CD4-positive, alpha-beta T cell treated with Interleukin-2 at 100 ng/mL for 4 hours (primary cell): Measurements from ENCODE around the gene LDAH.

Experiments used
- DNase-seq: peaks from one replicate; pipeline ENCODE4 v3.0.0-alpha.2; 2020; ENCODE audit warnings: low spot score

LDAH gene

DNA sequence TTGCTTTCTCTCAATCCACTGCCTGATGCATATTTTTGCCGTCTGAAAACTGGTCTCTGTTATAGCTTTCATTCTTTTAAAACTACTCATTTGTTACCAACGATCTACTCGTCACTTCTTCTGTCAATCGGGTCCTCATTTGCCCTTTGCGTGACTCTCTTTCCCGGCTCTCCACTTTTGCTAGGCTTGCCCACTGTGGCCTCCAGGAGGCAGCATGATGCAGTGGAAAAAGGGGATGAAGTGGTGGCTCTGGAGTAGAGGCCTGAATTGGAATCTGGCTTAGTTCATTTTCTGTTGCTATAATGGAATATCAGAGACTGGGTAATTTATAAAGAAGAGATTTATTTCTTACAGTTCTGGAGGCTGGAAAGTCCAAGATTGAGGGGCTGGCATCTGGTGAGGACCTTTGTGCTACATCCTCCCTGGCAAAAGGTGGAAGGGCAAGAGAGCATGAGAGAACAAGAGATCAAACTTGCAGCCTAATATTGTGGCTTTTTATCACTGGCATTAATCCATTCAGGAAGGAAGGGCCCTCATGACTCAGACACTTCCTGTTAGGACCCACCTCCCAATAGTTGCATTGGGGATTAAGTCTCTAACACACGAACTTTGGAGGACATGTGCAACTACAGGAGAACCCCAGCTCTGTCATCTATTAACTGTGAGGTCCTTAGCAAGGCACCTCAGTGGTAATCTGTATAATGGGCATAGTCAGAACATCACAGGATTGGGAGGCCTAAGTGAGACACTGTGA is 140.6 kb downstream of the LDAH start:
- no peak for DNase-seq

GRCh38 chr2:20680744-20681375 is 142.0 kb downstream of the LDAH start:
- DNase-seq = no peak

GRCh38 chr2:20678780-20679179 is 144.1 kb downstream of the LDAH start:
- DNase-seq = no peak

GRCh38 chr2:20678086-20678395 is 144.9 kb downstream of the LDAH start:
- DNase-seq = no peak

DNA sequence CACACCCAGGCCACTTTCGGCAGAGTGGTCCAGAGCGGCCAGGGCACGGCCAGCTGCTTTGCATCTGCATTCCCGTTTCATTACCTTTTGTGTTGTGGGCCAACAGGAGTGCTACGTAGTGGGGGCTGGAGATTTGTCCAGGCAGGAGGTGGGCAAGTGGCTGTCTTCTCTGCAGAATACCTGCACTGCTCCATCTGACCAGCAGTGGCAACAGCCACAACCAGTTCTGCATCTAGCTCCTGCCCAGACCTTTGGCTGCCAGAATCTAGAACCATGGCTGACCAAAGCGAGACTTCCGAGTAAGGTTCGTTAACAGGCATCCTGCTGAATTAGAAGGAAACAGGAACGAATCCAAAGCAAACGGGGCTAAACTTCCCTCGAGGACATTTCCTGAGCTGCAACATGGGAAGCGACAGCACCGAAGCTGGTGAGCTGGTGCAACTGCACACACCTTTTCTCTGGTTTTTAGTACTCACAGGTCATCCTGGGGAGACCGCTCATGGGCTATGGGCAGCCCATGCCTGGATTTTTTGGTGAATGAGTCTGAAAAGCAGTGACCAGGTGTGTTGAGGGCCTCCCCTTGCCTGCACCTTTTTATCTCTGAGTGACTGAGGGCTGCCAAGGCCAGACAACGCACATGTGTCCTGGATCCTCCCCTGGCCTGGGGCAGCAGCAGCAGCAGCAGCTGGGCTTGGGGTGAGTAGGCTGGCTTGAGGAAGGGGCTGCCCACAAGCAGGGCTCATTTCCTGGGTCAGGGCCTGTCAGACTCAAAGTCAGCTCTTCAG is 145.4 kb downstream of the LDAH start:
- DNase-seq = no peak

DNA sequence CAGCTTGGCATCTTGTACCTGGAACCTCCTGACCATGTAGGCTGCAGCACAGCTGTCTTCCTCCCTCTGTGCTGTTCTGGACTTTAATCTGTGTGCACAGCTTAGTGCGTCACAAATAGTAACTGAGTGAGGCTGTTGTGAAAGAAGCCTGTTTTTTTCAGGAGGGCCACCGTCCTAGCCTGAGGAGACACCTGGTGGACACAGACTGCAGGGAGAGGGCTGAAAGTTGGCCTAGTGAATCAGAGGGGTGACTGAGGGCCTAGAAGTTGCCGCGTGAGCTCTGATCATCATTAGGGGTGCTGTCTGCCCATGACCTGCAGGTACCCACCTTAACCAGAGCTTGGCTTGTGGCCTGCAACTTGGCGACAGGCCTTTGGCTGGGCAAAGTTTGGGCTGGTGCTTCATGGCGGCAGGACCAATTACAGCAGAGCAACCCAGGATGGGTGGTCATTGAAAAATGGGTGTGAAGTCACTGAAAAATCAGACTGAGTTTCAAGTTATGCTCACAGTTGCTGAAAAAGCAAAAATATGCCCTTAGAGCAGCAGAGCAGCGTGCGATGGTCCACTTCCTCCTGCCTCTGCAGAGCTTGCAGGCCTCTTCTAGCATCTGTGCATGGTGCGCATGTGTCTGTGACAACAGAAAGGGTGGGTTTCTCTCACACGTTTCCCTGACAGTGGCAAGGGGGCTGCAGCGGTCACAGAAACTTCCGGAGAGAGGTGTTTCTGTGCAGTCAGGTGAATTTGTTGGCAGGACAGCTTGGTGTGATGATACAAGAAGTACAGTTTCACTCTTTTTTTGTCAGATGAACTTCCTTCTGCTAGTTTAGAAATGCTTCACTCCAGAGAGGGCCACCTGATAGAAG is 146.3 kb downstream of the LDAH start:
- DNase-seq = no peak

DNA sequence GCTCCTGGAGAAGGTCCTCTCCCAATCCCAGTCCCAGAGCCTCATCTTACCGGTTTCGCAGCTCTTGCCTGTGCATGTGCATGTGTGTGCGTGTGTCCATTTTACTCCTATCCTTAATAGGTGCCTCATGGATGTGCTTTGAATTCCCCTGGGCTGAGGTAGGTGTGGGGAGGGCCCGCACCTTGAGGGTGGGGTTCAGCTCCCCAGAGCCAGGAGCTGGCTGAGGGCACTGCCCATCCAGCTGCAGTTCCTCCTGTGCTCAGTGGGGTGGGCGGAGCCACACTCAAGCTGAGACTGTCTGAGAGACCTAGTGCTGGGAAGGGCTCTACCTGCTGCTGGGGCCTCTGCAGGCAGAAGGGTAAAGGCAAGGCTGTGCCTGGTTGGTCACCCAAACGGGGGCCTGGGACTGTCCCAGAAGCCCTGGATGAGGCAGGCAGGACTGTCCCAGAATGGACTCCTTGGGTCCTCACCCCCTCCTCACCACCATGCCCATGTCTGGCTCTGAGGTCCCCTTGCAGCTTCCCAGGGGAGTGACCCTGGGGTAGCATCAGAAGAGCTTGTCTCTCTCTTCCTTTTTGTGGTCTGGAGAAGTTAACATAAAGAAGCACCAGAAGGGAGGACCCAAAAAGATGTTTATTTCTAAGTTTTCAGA is 147.1 kb downstream of the LDAH start:
- no peak for DNase-seq

DNA sequence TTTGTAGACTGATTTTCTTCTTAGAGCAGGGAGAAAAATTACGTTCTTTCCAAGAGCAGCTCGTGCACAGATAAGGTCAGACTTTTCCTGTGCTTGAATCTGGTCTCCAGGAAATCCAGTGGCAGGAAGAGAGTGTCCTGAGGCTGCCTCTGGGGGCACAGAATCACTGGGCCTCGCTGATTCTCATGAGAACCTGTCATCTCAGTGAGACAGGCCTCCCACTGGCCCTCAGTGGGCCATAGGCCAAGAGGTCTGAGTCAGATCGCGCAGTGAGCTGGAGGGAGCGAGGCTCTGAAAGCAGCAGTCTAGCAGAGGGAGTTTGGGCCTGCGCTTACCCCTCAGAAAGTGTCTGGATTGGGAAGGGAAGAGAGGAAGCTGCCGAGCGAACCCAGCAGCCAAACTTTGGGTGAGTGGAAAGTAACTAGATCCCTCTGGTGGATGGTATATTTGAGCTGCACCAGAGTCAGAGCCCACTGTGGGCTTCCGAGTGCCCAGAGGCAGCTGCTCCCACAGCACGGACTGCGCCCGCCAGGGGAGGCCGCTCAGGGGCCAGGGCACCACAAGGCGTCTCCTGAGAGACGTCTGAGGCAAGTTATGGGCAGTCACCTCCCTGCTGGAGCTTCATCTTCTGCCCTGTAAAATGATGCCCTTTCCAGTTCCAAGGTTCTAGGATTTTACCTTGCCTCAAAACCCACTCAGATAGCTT is 147.8 kb downstream of the LDAH start:
- no peak for DNase-seq

DNA sequence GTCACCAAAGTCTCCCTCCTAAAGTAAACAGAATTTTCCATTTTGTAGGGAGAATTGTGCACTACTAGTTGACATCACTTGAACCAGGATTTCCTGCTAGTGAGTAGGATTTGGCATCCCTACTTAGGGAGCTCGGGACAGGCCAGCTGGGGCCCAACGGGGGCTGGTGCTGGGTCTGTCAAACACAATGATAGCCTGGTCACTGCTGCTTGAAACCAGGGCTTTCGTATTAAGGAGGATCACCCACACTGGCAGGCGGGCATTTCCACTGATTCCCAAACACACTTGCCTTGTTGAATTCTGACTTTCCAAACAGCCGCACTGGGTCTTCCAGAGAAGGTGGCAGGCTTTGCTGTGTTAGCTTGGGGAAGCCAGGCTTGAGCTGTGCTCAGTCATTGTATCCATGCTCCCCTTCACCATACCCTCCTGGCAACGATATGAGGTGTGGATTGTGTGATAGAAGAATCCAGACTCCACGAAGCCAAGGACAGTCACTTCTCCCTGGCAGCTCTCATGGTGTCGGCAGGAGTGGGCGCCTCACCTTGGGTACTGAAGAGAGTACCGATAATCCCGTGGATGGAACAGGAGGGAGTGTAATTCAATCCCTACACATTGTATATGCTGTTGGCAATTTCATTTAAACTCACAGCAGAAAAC is 148.5 kb downstream of the LDAH start:
- no peak for DNase-seq

DNA sequence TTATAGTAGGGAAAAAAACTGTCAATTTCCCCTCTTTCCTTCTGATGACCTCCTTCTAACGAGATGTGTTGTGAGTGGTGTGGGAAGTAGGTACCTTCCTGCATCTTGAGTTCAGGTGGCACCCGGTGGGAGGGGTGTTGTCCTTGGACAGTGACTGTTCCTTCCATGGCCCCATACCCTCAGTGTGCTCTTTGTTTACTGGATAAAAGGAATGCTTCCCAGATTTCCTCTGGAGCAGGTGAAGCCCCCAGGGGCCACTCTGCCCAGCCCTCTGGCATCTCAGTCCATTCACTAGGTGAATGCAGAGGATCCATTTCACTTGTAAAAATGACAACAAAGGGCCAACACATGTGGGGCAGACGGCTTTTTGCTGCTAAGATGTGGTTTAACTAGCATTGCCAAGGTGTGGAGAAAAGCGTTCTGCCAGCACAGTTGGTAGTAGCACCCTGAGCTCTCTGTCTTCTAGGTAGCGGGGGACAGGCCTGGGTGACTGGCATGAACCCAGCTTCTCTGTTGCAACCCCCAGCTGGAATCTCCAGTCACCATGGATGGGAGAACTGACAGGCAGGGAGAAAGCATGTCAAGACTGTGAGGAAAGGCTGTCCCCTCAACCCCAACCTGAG is 149.1 kb downstream of the LDAH start:
- DNase-seq = no peak

DNA sequence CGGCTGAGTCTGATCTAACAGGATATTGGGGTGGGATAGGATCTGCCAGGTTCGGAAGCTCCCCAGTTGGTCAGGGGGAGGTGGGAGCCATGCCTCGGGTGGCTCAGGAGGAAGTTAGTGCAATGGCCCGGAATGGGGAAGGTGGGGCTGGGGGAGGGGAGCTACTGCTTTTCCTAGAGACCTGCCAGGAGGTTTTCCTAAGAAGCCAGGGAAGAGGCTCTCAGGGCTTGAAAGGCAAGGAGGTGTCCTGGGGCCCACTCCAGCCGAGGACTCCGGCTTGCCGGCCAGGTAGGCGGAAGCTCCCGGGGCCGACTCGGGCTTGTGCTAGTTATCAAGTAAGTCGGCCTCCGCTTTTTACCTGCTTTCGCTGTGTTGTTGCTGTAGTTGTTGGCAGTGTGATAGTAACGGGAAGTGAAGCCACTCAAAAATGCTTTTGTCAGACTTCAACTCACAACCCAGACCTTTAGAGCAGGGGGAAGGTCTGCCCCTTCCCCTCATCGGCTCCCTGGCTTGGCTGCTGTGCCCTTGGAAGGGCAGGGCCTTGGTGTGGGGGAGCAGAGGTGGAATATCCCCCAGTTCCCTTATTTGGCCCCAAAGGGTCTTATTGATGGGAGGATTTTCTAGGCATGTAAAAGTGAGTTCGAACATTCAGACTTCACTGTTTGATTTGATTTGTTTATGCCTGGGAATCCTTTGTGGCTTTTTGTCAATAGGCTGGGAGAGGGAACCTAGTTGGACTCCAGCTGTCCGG is 150.5 kb downstream of the LDAH start:
- DNase-seq = no peak

DNA sequence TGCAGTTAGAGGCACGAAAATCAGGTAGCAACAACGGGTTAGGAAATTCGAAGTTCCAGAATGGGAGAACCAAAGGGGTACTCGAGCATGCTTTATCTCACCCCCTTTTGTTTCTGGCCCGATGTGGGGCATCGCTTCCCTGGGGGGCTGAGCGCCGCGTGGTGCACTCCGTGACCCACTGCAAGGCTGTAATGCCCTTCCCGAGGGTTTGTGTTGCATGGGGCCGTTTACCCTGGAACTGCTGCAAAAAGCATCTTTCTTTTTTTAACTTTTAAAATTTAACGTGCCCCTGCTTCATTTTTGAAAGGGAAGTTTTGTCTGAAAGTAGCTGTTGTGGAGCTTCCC is 151.2 kb downstream of the LDAH start:
- no peak for DNase-seq

DNA sequence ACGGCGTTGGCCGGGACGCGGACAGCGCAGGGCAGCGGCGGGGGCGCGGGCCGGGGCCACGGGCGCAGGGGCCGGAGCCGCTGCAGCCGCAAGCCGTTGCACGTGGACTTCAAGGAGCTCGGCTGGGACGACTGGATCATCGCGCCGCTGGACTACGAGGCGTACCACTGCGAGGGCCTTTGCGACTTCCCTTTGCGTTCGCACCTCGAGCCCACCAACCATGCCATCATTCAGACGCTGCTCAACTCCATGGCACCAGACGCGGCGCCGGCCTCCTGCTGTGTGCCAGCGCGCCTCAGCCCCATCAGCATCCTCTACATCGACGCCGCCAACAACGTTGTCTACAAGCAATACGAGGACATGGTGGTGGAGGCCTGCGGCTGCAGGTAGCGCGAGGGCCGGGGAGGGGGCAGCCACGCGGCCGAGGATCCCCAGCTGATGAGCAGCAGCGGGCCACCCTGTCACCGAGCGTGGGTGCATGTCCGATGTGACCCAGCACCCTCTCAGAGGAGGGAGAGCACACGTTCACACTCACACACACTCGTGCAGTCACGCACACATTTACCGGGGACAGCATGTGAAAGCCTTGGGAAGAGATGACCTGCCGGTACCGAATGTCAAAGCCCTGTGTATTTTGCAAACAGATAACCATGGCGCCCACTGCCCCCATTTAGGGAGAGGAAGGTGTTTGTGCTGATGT is 151.7 kb downstream of the LDAH start:
- DNase-seq = no peak

DNA sequence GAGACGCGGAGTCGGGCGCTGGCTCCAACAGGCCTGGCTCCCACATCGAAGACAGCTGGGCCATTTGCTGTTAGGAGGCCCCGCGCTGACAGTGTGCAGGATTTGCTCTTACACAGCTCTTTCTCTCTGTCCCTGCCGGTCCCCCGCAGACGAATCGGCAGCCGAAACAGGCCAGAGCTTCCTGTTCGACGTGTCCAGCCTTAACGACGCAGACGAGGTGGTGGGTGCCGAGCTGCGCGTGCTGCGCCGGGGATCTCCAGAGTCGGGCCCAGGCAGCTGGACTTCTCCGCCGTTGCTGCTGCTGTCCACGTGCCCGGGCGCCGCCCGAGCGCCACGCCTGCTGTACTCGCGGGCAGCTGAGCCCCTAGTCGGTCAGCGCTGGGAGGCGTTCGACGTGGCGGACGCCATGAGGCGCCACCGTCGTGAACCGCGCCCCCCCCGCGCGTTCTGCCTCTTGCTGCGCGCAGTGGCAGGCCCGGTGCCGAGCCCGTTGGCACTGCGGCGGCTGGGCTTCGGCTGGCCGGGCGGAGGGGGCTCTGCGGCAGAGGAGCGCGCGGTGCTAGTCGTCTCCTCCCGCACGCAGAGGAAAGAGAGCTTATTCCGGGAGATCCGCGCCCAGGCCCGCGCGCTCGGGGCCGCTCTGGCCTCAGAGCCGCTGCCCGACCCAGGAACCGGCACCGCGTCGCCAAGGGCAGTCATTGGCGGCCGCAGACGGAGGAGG is 152.4 kb downstream of the LDAH start:
- DNase-seq = no peak

DNA sequence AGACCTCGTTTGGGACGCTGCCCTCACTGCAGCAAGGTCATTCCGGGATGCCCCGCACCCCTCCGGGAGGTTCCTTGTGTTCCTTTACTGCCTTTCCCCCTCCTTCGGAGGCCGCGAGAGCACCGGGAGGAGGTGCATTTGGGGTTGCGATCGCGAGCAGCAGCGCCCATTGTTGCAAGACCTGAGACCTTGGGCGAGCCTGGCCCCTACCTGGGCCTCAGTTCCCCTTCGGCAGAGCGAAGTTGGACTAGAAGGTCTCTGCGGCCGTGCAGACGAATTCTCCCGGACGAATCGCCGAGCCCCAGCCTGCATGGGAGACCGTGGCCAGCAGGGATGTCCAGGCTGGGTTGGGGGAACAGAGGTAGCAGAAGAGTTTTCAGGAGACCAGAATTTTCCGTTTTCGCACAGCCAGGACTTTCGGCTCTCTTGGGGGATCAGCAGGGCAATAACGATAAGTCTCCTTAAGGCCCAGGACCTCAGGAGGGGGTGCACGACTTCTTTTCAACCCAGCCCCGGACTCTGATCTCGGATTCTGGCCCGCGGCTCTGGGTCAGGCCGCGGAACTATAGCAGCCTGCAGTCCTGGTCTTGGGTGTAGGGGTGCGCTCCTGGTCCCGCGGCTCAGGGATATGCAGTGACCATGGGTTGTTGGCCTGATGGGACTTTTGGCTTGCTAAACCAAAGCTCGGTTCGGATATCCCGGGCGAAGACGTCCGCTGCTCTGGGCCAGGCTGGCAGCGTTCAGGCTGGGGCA is 153.2 kb downstream of the LDAH start:
- DNase-seq = no peak

DNA sequence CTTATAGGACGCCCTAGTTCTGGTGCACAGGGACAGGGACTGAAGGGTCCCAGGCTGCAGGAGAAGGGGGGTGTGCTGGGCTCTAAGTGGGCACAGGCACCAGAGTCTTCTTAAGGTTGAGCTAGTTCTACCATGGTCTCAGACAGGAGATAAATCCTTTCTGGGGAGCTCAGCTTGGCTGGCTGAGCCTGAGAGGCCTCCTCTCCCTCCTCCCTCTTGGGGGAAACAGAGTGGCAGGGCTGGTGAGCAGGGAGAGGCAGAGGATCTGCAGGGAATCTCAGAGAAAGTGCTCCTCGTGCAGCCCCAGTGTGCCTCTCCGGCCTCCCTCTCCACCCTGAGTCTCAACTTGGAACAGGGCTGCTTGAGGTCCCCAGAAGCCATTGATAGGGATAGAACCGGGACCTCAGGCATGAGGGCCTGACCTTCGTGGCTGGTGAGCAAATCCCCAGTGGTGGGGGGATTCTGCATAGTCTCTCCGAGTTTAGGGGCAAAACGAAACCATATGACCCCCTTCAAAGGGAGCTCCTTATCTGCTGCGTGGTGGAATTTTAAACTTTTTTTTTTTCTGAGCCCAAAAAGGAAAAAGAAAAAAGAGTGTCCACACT is 153.9 kb downstream of the LDAH start:
- DNase-seq = no peak

DNA sequence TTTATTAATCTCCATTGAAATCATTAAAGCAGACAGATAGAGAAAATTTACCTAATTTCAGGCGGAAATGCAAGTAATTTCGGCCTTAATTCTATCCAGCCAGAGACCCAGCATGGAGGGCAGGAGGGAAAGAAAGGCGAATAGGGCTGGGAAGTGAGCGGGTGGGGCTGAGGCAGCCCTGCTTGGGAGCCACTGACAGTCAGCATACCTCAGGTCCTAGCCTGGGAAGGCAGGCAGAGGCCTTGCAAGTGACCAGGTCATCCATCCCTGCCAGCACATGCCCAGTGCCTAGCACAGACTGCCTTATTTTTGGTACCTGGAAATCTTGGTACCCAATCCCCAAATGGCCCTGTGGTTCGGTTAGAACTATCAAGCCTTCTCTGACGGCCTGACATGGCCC is 154.4 kb downstream of the LDAH start:
- DNase-seq = no peak
